Upper lobe of left lung (tissue), 6 donors: ENCODE data around the gene KCNMA1. TPM values are rescaled to one million over a fixed set of nuclear protein-coding genes. Genes with fewer than 3 reads are reported as not detected.

Experiments used
- ATAC-seq, 2 donors: fragments of 200-7000 bp; cut with Tn5 transposase; one replicate each; pipeline ENCODE4 v1.9.1; 2022; ENCODE audit warnings: mild to moderate bottlenecking in 2 of 2, moderate library complexity in 2 of 2; ENCODE audit not compliant: low FRiP score in 2 of 2
- DNase-seq, 2 donors: peaks; one replicate each; pipeline ENCODE4 v3.0.0-alpha.2; 2019 to 2020
- H3K27ac ChIP-seq, 4 donors: fragments of 200-600 bp; sonication (generic); one replicate each; pipeline ENCODE4 v1.5.1; 2016 to 2019
- H3K27me3 ChIP-seq, 4 donors: fragments of 200-600 bp; sonication (generic); one replicate each; pipeline ENCODE4 v1.5.1; 2017 to 2019
- H3K36me3 ChIP-seq, 4 donors: fragments of 200-600 bp; sonication (generic); one replicate each; pipeline ENCODE4 v1.5.1; 2016 to 2019
- H3K4me1 ChIP-seq, 4 donors: fragments of 200-600 bp; sonication (generic); one replicate each; pipeline ENCODE4 v1.5.1; 2018 to 2019
- H3K4me3 ChIP-seq, 4 donors: fragments of 200-600 bp; sonication (generic); one replicate each; pipeline ENCODE4 v1.5.1; 2017 to 2019; ENCODE audit warnings: mild to moderate bottlenecking in 2 of 4, moderate library complexity in 1 of 4
- H3K9me3 ChIP-seq, 4 donors: fragments of 200-600 bp; sonication (generic); one replicate each; pipeline ENCODE4 v1.5.1; 2018 to 2019
- CTCF ChIP-seq, 6 experiments: fragments of 450-650 bp in 4 of 6; fragments of 200-600 bp in 2 of 6; sonication (generic) in 2 of 6; IDR thresholded peaks; one replicate each; pipeline ENCODE4 v1.5.1; 2016 to 2019; ENCODE audit warnings: antibody characterized with exemption in 6 of 6
- EP300 ChIP-seq, 4 donors: sonication (generic); formaldehyde crosslinking; IDR thresholded peaks; one replicate each; pipeline ENCODE4 v1.5.1; 2017; ENCODE audit warnings: antibody characterized with exemption in 4 of 4, control low read depth in 2 of 4
- POLR2A ChIP-seq, 4 donors: fragments of 450-650 bp; IDR thresholded peaks; one replicate each; pipeline ENCODE4 v1.5.1; 2016 to 2017; ENCODE audit warnings: antibody characterized with exemption in 4 of 4, mild to moderate bottlenecking in 2 of 4
- POLR2AphosphoS5 ChIP-seq, 2 donors: sonication (generic); formaldehyde crosslinking; IDR thresholded peaks; one replicate each; pipeline ENCODE4 v1.5.1; 2017; ENCODE audit warnings: antibody characterized with exemption in 2 of 2
- WGBS, 2 donors: methylation state at CpG; one replicate each; pipeline ENCODE4 v1.1.5; 2017 to 2018; 5-methylcytosine and 5-hydroxymethylcytosine counted together
- total RNA-seq, 6 donors: library from RNA; depleted of rRNA in 4 of 6; stranded (reverse); fragments of >200 nt in 4 of 6; gene quantifications; one replicate each; pipeline versions ENCODE4 v1.1.0 to v1.2.1, GENCODE V29; 2016 to 2021
- donor health status: DM: no; HTN: no; CAD: no; lungs with moderate emphysema.
- donor health status: DM: no; HTN: yes; CAD: no; lungs with severe emphysema.

Gene KCNMA1
- total RNA-seq, 6 donors from 2014 or later, result 5.8 to 107 (median 22.0) TPM

- 78 to 84% methylated on average over 8 of the region's 8 CpGs for WGBS, 2 donors
- no peaks in the 10 kb centered on the region for H3K9me3 ChIP-seq
- H3K4me3 ChIP-seq, result no peak overlapping the region
- H3K27ac ChIP-seq, result no peak overlapping the region
- no peaks in the 10 kb centered on the region for H3K27me3 ChIP-seq
- TF ChIP-seq POLR2AphosphoS5 (IDR thresholded peaks at IDR 0.05) (no peak), POLR2A (IDR thresholded peaks at IDR 0.05) (no peak), EP300 (IDR thresholded peaks at IDR 0.05) (no peak), CTCF (IDR thresholded peaks at IDR 0.05) (no peak)
- no peak for ATAC-seq
- H3K4me1 ChIP-seq, result no peaks in the 10 kb centered on the region
- H3K36me3 ChIP-seq, result no peaks in the 10 kb centered on the region
- no peak for DNase-seq
Measured at GRCh38 chr10:77267703-77268675, 369.6 kb downstream of the KCNMA1 start.

GRCh38 chr10:77266242-77266641, 371.4 kb downstream of the KCNMA1 start:
- WGBS, 2 donors, result 66 to 71% methylated on average over 2 of the region's 2 CpGs
- Histone ChIP-seq H3K27me3 (no peaks in the 10 kb centered on the region), H3K36me3 (no peaks in the 10 kb centered on the region), H3K9me3 (no peaks in the 10 kb centered on the region), H3K27ac (no peak overlapping the region), H3K4me1 (no peaks in the 10 kb centered on the region), H3K4me3 (no peak overlapping the region)
- no peak for TF ChIP-seq POLR2AphosphoS5 (IDR thresholded peaks at IDR 0.05)
- no peak for TF ChIP-seq POLR2A (IDR thresholded peaks at IDR 0.05)
- no peak for TF ChIP-seq EP300 (IDR thresholded peaks at IDR 0.05)
- no peak for TF ChIP-seq CTCF (IDR thresholded peaks at IDR 0.05)
- DNase-seq (no peak), ATAC-seq (no peak)

GRCh38 chr10:77264527-77264926, 373.1 kb downstream of the KCNMA1 start:
- WGBS, 2 donors, result 51 to 76% methylated on average over 3 of the region's 3 CpGs
- H3K4me1 ChIP-seq, result no peaks in the 10 kb centered on the region
- no peak for DNase-seq
- no peak overlapping the region for H3K27ac ChIP-seq
- H3K36me3 ChIP-seq, result no peaks in the 10 kb centered on the region
- H3K4me3 ChIP-seq, result no peak overlapping the region
- no peak for ATAC-seq
- TF ChIP-seq POLR2A (IDR thresholded peaks at IDR 0.05), result no peak
- TF ChIP-seq POLR2AphosphoS5 (IDR thresholded peaks at IDR 0.05), result no peak
- TF ChIP-seq CTCF (IDR thresholded peaks at IDR 0.05), result no peak
- no peak for TF ChIP-seq EP300 (IDR thresholded peaks at IDR 0.05)
- H3K9me3 ChIP-seq, result no peaks in the 10 kb centered on the region
- no peaks in the 10 kb centered on the region for H3K27me3 ChIP-seq

GRCh38 chr10:77264107-77264506, 373.5 kb downstream of the KCNMA1 start:
- 67 to 79% methylated on average over 4 of the region's 4 CpGs for WGBS, 2 donors

More at GRCh38 chr10:77264107-77264506, 373.5 kb downstream of the KCNMA1 start:
- H3K4me1 ChIP-seq, result no peaks in the 10 kb centered on the region
- H3K36me3 ChIP-seq, result no peaks in the 10 kb centered on the region
- DNase-seq (no peak), ATAC-seq (no peak)
- no peak overlapping the region for H3K27ac ChIP-seq
- H3K9me3 ChIP-seq, result no peaks in the 10 kb centered on the region
- TF ChIP-seq EP300 (IDR thresholded peaks at IDR 0.05), result no peak
- no peak for TF ChIP-seq CTCF (IDR thresholded peaks at IDR 0.05)
- no peak overlapping the region for H3K4me3 ChIP-seq
- H3K27me3 ChIP-seq, result no peaks in the 10 kb centered on the region
